ENCODE measurements around the gene OCLN.

DNA sequence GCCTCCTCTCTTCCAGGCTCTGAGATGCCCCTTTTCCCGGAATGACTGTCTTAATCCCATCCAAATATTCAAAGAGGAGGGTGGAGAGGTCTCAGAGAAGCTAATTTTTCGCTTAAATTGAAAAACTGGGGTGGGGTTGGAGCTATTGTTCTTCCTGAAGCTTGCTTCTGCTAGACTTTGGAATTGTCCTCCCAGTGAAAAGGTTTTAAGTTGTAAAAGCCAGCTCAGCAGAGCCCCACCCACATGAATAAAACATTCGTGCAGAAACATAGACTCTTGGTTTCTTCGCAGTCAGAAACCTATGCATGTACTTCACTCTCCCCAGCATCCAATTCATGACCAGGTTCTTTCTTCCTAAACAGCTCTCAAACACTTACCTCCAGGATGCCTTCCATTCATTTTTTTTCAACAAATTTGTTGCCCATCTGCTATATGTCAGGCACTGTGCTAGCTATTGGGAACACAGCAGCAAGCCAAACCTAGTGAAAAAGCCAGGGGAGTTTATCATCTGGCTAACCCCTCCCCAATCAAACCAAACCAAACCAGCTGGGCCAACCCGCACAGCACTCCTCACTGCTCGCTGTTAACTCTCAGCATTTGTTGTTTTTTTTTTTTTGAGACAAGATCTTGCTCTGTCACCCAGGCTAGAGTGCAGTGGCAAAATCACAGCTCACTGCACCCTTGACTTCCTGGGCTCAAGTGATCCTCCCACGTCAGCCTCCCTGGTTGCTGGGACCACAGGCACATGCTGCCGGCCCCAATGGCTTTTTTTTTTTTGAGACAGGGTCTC lies 37.9 kb upstream of the OCLN start:
- no peak for TF ChIP-seq CTCF (IDR thresholded peaks at IDR 0.05)
- no peak for TF ChIP-seq POLR2AphosphoS5 (IDR thresholded peaks at IDR 0.05; ENCODE audit: low read depth, low read length)

Data from Panc1 (cell line).